ENCODE results near the gene PPARA. TPM values are rescaled to one million over a fixed set of nuclear protein-coding genes. Genes with fewer than 3 reads are reported as not detected.

PPARA gene
- total RNA-seq, 2 donors from 2014 or later: 15.4 to 18.6 TPM

DNA sequence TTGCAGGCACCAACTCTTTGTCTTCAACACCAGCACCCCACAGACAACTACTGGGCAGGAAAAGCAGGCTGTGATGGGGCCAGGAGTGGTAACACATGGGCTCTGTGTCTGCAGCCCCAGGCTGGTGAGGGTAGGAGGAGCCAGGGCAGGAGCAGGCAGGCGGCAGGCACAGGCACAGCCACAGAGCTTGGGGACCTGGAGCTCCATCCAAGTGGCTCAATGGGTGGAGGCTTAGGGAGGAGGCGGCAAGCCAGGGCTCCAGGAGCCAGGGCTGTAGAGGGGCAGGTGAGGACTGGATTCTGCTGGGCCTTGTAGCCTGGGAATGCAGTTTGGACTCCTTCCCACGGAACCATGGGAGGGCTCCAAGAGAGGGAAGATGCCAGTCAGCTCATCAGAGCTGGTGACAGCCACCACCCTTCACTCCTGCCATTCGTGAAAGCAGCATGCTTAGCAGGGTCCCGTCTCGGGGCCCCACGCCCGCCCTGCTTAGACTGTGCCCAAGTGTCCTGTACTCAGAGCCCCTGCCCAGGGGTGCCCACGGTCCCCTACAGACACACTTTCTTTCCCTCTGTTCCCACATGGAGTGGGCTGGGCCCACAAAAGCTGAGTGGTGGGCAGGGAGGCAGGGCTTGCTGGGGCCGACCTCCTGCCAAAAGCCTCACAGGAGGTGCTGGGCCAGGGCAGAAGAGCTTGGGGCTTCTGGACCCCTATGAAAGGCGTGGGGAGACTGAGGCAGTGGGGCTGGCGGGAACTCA, 129.9 kb downstream of the PPARA start:
- no peaks in the 10 kb centered on the region for H3K27me3 ChIP-seq (ENCODE audit: control insufficient read depth, insufficient read depth, low read length, poor library complexity, severe bottlenecking)
- H3K4me1 Mint-ChIP-seq: no peaks in the 10 kb centered on the region
- H3K36me3 Mint-ChIP-seq (ENCODE audit: low read depth): peaks cover 62% of the 10 kb centered on the region
- H3K27ac Mint-ChIP-seq: no peak overlapping the region
- 91 to 96% methylated on average over 8 to 12 of the region's 12 CpGs for whole genome bisulfite sequencing, 2 experiments (ENCODE audit: insufficient coverage in 1 of 2, insufficient read length in 1 of 2)
- H3K4me1 ChIP-seq (ENCODE audit: control insufficient read depth, insufficient read depth, low read length): no peaks in the 10 kb centered on the region
- H3K27me3 Mint-ChIP-seq (ENCODE audit: insufficient read depth): no peaks in the 10 kb centered on the region
- peaks cover 9% of the 10 kb centered on the region for H3K9me3 ChIP-seq (ENCODE audit: control insufficient read depth, low read length)
- peaks cover 3% of the 10 kb centered on the region for H3K9me3 Mint-ChIP-seq
- no peak overlapping the region for H3K9ac ChIP-seq (ENCODE audit: extremely low read depth, low read length, poor library complexity, severe bottlenecking)
- no peak for DNase-seq
- peaks cover 75% of the 10 kb centered on the region for H3K36me3 ChIP-seq (ENCODE audit: control insufficient read depth, insufficient read depth, low read length)
- H3K27ac ChIP-seq (ENCODE audit: low read depth, low read length): no peak overlapping the region
- H3K4me3 Mint-ChIP-seq: no peak overlapping the region
- TF ChIP-seq, protein P1, sequence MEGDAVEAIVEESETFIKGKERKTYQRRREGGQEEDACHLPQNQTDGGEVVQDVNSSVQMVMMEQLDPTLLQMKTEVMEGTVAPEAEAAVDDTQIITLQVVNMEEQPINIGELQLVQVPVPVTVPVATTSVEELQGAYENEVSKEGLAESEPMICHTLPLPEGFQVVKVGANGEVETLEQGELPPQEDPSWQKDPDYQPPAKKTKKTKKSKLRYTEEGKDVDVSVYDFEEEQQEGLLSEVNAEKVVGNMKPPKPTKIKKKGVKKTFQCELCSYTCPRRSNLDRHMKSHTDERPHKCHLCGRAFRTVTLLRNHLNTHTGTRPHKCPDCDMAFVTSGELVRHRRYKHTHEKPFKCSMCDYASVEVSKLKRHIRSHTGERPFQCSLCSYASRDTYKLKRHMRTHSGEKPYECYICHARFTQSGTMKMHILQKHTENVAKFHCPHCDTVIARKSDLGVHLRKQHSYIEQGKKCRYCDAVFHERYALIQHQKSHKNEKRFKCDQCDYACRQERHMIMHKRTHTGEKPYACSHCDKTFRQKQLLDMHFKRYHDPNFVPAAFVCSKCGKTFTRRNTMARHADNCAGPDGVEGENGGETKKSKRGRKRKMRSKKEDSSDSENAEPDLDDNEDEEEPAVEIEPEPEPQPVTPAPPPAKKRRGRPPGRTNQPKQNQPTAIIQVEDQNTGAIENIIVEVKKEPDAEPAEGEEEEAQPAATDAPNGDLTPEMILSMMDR (conservative IDR thresholded peaks at IDR 0.05): no peak
- H3K4me3 ChIP-seq (ENCODE audit: low read length): no peak overlapping the region

DNA sequence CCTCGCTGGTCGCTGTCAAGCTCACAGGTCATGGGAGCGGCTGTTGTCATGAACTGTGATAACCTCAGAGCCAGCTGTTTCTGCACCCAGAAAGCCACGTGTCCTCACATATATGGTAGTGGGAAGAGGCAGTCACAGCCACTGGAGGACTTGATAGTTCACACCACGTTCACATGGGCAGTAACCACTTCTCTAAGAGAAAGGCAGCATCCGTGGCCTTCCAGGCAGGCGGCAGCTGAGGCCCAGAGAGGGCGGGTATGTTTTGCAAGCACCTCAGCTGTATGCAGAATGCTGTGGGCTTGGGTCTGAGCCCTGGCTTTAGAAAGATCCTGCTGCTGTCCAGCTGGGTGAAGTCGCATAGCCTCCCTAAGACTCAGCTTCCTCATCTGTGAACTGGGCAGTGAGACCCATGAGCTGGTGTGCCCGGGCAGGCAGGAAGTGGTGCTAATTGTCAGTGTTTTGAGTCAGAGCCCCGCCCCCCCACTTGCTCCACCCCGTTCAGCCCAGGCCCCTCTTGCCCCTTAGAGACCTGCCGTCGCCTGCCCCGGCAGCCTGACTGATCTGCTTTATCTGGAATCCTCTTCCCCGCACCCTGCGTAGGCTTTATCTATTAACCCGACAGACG, 130.8 kb downstream of the PPARA start:
- H3K27ac ChIP-seq (ENCODE audit: low read depth, low read length): no peak overlapping the region
- peaks cover 69% of the 10 kb centered on the region for H3K36me3 ChIP-seq (ENCODE audit: control insufficient read depth, insufficient read depth, low read length)
- H3K27me3 ChIP-seq (ENCODE audit: control insufficient read depth, insufficient read depth, low read length, poor library complexity, severe bottlenecking): no peaks in the 10 kb centered on the region
- TF ChIP-seq, protein P1 (conservative IDR thresholded peaks at IDR 0.05): no peak
- H3K9me3 ChIP-seq (ENCODE audit: control insufficient read depth, low read length): no peaks in the 10 kb centered on the region
- H3K27ac Mint-ChIP-seq: no peak overlapping the region
- DNase-seq: no peak
- no peak overlapping the region for H3K4me3 Mint-ChIP-seq
- H3K9ac ChIP-seq (ENCODE audit: extremely low read depth, low read length, poor library complexity, severe bottlenecking): no peak overlapping the region
- no peaks in the 10 kb centered on the region for H3K4me1 ChIP-seq (ENCODE audit: control insufficient read depth, insufficient read depth, low read length)
- no peaks in the 10 kb centered on the region for H3K4me1 Mint-ChIP-seq
- peaks cover 60% of the 10 kb centered on the region for H3K36me3 Mint-ChIP-seq (ENCODE audit: low read depth)
- 90 to 95% methylated on average over 14 to 19 of the region's 19 CpGs for WGBS, 2 experiments (ENCODE audit: insufficient coverage in 1 of 2, insufficient read length in 1 of 2)
- H3K4me3 ChIP-seq (ENCODE audit: low read length): no peak overlapping the region
- no peaks in the 10 kb centered on the region for H3K9me3 Mint-ChIP-seq
- no peaks in the 10 kb centered on the region for H3K27me3 Mint-ChIP-seq (ENCODE audit: insufficient read depth)

DNA sequence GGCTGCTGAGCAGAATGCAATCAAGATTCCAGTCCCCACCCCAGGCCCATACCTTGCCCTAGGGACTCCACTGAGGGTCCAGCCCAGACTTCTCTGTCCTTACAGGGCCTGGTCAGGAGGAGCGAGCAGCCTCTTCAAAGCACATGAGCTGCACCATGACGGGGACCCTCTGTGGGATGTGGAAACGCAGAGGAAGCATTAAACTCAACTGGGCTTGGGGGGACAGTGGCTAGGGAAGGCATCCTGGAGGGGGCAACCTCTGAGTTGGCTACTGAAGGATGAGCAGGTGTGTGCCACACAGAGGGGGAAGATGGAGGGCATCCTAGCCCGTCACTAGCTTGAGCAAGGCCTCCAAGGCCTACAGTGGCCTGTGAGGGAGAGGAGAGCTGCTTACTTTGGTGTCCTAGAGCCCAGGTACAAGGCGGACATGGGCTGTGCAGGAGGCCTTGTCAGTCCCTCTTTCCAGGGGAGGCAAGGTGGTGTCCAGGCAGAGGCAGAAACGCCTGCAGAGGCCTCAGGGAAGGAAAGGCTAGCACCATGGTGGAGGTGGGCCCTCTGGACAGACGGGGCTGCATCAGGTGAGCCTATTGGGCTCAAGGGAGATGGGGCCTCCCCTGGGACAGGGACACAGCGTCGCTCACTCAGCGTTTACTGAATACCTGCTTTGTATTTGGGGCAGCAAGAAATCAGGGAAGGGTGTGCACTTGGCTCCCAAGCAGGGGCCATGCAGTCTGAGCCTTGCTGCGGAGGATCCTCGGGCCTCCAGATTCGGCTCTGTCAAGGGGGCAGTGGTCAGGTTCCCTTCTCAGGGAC, 131.7 kb downstream of the PPARA start:
- no peaks in the 10 kb centered on the region for H3K9me3 Mint-ChIP-seq
- Histone ChIP-seq H3K4me1 (ENCODE audit: control insufficient read depth, insufficient read depth, low read length) (no peaks in the 10 kb centered on the region), H3K27ac (ENCODE audit: low read depth, low read length) (no peak overlapping the region), H3K4me3 (ENCODE audit: low read length) (no peak overlapping the region), H3K9ac (ENCODE audit: extremely low read depth, low read length, poor library complexity, severe bottlenecking) (no peak overlapping the region), H3K27me3 (ENCODE audit: control insufficient read depth, insufficient read depth, low read length, poor library complexity, severe bottlenecking) (no peaks in the 10 kb centered on the region), H3K9me3 (ENCODE audit: control insufficient read depth, low read length) (no peaks in the 10 kb centered on the region), H3K36me3 (ENCODE audit: control insufficient read depth, insufficient read depth, low read length) (peaks cover 63% of the 10 kb centered on the region)
- H3K4me3 Mint-ChIP-seq: no peak overlapping the region
- TF ChIP-seq, protein P1 (conservative IDR thresholded peaks at IDR 0.05): no peak
- H3K4me1 Mint-ChIP-seq: no peaks in the 10 kb centered on the region
- DNase-seq: no peak
- H3K36me3 Mint-ChIP-seq (ENCODE audit: low read depth): peaks cover 57% of the 10 kb centered on the region
- no peak overlapping the region for H3K27ac Mint-ChIP-seq
- 91 to 99% methylated on average over 12 to 13 of the region's 13 CpGs for WGBS, 2 experiments (ENCODE audit: insufficient coverage in 1 of 2, insufficient read length in 1 of 2)
- H3K27me3 Mint-ChIP-seq (ENCODE audit: insufficient read depth): no peaks in the 10 kb centered on the region
